GM19035 (cell line): ENCODE data around the gene SELENOO.

Experiments used
- ATAC-seq: cut with Tn5 transposase; IDR thresholded peaks from one replicate; pipeline ENCODE4 v1.9.1; 2021; ENCODE audit not compliant: unreplicated experiment

Gene SELENOO

DNA sequence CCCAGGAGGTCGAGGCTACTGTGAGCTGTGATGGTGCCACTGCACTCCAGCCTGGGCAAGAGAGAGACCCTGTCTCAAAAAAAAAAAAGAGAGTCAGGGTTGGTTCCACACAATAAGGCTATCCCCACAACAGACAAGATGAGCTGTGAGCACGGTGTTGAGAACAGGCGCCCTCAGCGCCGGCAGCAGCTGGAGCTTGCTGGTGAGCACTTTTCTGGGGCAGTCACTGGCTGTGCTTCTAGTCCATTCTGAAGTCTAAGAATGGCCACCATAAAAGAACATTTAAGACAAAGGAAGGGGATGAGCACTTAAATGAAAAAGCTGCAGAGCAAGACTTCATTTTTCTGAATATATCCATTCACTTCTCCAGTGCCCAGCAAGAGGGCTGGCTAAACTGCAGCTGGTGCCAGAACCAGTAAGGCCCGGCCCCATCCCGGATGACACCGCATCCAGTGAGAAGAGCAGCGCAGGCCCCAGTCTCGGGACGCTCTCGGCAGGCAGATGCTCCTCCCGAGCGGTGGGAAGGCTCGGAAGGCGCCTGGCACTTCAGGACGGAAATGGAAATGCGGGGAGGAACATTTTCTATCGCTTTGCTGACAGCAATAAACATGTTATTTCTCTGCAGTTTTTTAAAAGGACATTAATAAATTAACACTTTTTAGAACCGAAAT is 31.8 kb downstream of the SELENOO start:
- ATAC-seq = no peak

DNA sequence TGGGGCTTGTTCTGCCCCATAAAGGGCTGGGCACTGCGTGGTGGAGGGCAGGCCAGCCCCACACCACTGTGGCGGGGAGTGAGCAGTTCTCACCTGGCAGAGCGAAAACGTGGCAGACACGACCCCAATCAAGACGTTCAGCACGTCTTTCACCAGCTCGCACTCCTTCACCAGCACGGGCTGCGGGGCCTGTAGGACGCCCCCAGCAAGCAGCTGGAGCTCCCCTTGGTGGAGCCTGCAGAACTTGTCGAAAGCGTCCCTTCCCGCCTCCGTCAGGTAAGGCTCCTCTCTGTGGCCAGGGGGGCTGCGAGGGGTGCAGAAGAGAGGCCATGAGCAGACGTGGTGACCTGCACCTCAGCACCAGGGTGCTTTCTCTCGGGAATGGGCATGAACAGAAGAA is 32.4 kb downstream of the SELENOO start:
- ATAC-seq = no peak

DNA sequence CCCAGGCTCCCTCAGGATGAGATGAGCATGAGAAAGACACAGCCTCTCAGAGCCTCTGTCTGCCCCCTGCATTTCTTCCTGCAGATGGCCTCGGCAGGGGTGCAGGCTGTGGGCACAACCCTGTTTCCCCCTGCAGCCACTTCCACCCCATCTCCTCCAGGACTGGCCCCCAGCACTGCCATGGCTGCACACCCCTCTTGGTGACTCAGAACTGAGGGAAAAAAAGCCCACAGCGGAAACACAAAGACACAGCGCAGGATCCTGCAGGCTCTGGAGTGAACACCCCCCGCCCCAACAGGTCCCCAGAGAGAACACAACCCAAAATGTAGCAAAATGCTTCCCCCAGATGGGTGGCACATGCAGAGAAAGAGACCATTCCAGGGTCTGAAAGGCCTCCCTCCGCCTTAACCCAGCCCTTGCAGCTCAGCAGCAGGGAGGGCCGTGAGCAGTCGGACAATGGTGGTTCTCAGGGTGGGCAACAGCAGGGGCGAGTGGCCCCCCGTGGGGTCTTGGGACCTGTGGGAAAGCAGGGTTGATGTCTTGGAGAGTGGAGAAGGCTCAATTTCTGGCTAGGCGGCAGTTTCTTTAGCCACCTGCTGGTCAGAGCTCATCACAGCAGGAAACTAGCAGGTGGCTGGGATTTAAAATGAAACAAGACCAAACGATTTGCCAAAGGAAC is 36.1 kb downstream of the SELENOO start:
- ATAC-seq = no peak

DNA sequence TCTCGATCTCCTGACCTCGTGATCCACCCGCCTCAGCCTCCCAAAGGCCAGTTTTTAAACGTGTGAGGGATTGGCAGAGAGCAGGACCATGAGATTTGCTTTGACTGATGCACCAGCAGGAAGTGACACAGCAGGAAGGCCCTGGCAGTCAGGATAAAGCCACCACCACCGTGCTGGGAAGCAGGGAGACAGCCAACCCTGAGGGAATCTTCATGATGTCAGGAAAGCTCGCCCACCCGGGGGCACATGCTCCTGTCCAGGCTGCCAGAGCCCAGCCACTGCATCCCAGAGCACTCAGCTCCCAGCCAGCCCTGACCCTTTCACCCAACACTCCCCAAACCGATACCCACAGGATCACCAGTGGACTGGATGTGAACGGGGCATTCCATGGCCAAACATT is 37.9 kb downstream of the SELENOO start:
- ATAC-seq = no peak

GRCh38 chr22:50242406-50242949 is 41.7 kb downstream of the SELENOO start:
- no peak for ATAC-seq

- no peak for ATAC-seq
These were observed 43.0 kb downstream of the SELENOO start for GRCh38 chr22:50243685-50244419.

DNA sequence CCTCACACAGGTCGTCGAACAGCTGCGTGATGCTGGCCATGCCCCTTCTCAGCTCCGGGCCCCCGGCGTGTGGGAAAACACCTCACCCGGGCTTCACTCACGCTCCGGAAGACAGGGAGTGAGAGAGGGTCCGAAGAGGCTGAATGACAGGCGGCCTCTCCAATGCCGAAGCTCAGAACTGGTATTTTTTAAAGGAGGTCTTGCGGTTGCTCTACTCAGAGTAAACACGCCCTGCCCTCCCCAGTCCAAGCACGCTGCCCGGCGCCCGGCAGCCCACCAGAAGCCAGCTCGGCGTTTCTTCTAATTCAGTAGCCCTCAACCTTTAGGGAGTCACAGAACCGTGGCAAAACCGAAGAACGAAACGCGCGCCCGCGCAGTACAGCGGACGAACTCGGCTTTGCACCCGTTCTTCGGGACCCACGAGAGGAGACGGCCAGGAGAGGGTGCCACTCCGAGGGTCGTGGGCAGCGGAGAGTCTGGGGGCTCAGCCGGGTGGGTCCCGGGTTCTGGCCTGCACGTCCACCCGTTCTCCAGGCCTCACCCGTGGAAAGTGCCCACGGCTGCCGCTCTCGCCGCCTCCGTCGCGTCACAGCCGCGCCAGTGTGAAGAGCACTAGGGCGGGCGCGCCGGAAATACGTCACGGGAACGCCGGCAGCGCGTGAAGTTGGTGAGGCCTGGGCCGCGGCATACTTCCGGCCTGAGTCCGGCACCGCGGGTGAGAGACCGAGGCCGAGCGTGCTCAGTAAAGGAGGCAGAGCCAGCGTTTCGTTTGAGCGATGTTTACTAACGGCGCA is 43.8 kb downstream of the SELENOO start, which contains the start of gene TUBGCP6:
TSS of gene TUBGCP6 (minus strand) at position 604 of the 794 bp plus-strand sequence. CDS start at position 40, 564 bp downstream.
- ATAC-seq = peak; percentile 67

GRCh38 chr22:50245214-50246072 is 44.6 kb downstream of the SELENOO start:
- ATAC-seq = peak; percentile 5

DNA sequence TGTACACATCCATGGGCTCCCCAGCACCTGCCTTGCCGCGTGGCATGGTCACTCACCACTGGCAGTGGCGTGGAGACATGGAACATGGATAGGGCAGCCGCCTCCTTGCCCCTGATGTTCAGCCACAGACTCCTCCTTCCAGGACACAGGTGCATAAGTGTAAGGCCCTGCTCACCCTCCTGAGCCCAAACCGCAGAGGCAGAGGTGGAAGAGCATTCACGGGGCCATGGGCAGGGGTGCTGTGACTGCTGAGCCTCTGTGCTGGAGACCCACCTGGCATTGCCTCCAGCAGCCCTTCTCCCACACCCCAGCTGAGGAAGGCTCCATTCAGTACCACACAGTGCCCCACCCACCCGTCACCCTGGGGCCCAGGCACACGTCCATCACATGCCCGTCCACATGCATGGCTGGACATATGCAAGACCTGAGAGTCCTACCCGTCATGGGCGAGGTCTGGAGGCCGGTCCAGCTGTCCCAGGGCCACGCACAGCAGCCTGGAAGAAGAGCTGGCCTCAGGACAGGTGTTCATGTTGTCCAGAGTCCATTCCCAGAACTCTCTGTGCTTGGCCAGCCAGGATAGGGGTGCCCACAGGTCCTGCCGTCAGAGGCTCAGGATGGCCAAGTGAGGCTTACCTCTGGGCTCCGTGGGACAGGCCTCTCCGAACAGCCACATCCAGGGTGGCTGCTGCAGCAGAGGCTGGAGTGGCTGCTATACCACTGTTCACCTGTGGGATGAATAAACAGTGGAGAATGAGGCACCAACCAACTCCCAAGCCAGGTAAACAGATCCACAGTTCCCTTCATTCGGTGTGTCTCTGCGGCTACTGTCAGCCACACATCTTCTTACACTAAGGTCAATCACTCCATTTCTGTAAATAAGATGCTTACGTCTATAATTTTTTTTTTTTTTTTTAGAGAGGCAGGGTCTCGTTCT is 45.7 kb downstream of the SELENOO start:
- ATAC-seq = no peak

GRCh38 chr22:50247748-50248147 is 46.9 kb downstream of the SELENOO start:
- ATAC-seq = no peak

DNA sequence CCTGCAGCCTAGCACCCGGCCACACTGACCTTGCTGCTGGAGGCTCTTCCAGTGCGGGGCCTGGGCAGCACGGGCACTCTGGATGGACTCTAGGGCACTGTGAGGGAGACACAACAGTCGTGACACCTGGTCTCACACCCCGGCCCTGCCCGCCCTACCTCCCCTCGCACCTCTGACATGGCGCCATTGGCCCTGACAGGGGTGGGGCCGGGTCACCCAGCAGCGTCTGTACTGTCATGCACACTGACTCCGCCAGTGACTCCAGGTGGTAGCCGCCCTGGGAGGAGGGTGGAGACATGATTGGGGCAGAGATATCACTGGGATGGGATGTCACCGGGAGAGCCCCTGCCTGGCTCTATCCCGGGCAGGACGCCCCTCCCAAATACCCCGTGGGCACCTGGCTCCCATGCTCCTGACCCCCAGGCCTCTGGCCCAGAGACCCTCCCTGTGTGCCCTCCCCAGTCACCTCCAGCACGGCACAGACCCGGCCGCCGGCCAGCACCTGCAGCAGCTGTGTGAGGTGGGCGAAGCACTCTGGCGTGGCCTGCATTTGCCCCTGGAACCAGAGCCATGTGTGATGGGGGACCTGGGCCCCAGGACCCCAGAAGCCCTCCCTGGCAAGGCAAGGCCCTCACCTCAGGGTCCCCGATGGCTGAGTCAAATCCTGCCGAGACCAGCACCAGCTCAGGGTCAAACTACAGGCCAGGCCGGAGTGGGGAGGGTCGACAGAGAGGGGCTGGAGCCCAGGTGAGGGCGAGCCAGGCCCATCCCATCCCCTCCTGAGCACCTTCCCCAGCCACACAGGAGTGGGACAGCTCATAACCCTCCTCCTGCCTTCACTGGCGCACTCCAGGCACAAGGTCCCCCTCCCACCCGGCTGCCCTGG is 47.6 kb downstream of the SELENOO start:
- ATAC-seq = no peak

- ATAC-seq = no peak
These were observed 48.8 kb downstream of the SELENOO start for GRCh38 chr22:50249341-50250248.

- no peak for ATAC-seq
These were observed 49.4 kb downstream of the SELENOO start for GRCh38 chr22:50250249-50250554.

GRCh38 chr22:50250555-50251476 is 50.0 kb downstream of the SELENOO start, which contains the start of gene HDAC10:
Gene HDAC10 (minus strand): TSS chr22:50251265. CDS start chr22:50251032, 233 bp downstream.
- peak; percentile 51 for ATAC-seq

- peak; percentile 1 for ATAC-seq
These were observed 50.8 kb downstream of the SELENOO start for GRCh38 chr22:50251477-50252081.
